NCI-H2029 (cell line): ENCODE results near the gene ZNF544.
"Not testable (repeated sequence)": the region's sequence is repeated elsewhere in the genome, so short reads cannot be mapped to it uniquely, and the experiment has no call there.

Experiments
- DNase-seq: peaks from one replicate; lab custom pipeline; 2025; lab: John Stamatoyannopoulos, UW

ZNF544 gene

GRCh38 chr19:58252102-58252685 is 23.5 kb downstream of the ZNF544 start:
- no peak for DNase-seq

- not testable (repeated sequence) for DNase-seq
These were observed 29.5 kb downstream of the ZNF544 start for GRCh38 chr19:58258259-58258658.

GRCh38 chr19:58261600-58261967 is 32.9 kb downstream of the ZNF544 start:
- no peak for DNase-seq

GRCh38 chr19:58261968-58262921 is 33.5 kb downstream of the ZNF544 start:
- DNase-seq = no peak

GRCh38 chr19:58262922-58263296 is 34.2 kb downstream of the ZNF544 start:
- DNase-seq = no peak

GRCh38 chr19:58265100-58265499 is 36.4 kb downstream of the ZNF544 start:
- DNase-seq = no peak

- DNase-seq = no peak
These were observed 39.6 kb downstream of the ZNF544 start for GRCh38 chr19:58268344-58268743.

- DNase-seq = no peak
These were observed 46.1 kb downstream of the ZNF544 start for GRCh38 chr19:58274771-58275201.

- no peak for DNase-seq
These were observed 46.9 kb downstream of the ZNF544 start for GRCh38 chr19:58275564-58275963.

- DNase-seq = no peak
These were observed 48.5 kb downstream of the ZNF544 start for GRCh38 chr19:58277197-58277596.

- no peak for DNase-seq
These were observed 49.2 kb downstream of the ZNF544 start for GRCh38 chr19:58277748-58278540.

- peak; percentile 96 for DNase-seq
These were observed 49.9 kb downstream of the ZNF544 start, which contains the start of gene ZNF8 for GRCh38 chr19:58278541-58279041. Gene ZNF8 (plus strand): TSS chr19:58278955. CDS start chr19:58279082, 127 bp downstream.

- DNase-seq = peak; percentile 52
These were observed 50.6 kb downstream of the ZNF544 start for GRCh38 chr19:58279042-58279924.

- DNase-seq = no peak
These were observed 51.2 kb downstream of the ZNF544 start for GRCh38 chr19:58279925-58280316.

GRCh38 chr19:58284199-58284598 is 55.5 kb downstream of the ZNF544 start:
- DNase-seq = no peak

GRCh38 chr19:58291943-58292342 is 63.2 kb downstream of the ZNF544 start:
- no peak for DNase-seq

GRCh38 chr19:58294743-58295374 is 66.1 kb downstream of the ZNF544 start:
- DNase-seq = no peak

GRCh38 chr19:58296104-58296503 is 67.4 kb downstream of the ZNF544 start:
- no peak for DNase-seq

GRCh38 chr19:58300620-58301019 is 71.9 kb downstream of the ZNF544 start:
- DNase-seq = no peak

- no peak for DNase-seq
These were observed 75.5 kb downstream of the ZNF544 start for GRCh38 chr19:58304255-58304654.

GRCh38 chr19:58304748-58305064 is 76.0 kb downstream of the ZNF544 start:
- DNase-seq = no peak
